ENCODE results near the gene PCDHGB3.
"Not testable (repeated sequence)": the region's sequence is repeated elsewhere in the genome, so short reads cannot be mapped to it uniquely, and the experiment has no call there.

Gene PCDHGB3

GRCh38 chr5:141359790-141360426, 10.1 kb upstream of the PCDHGB3 start, which contains the start of gene PCDHGB2:
Gene PCDHGB2, plus strand, starts transcription at chr5:141359994. Its CDS starts 142 bp downstream, at chr5:141360136.
- DNase-seq = no peak

DNA sequence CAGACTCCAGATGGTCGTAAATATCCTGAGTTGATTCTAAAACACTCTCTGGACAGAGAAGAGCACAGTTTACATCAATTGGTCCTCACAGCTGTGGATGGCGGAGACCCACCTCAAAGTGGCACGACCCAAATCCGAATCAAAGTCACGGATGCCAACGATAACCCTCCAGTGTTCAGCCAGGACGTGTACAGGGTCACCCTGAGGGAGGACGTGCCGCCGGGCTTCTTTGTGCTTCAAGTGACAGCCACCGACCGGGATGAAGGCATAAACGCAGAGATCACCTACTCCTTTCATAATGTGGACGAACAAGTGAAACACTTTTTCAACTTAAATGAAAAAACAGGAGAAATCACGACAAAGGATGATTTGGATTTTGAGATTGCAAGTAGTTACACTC, 9.4 kb upstream of the PCDHGB3 start:
- no peak for DNase-seq

- no peak for DNase-seq
Observed at GRCh38 chr5:141362719-141363118, 7.3 kb upstream of the PCDHGB3 start.

GRCh38 chr5:141363952-141364660, 5.9 kb upstream of the PCDHGB3 start, which contains the start of gene PCDHGA5:
Gene PCDHGA5, plus strand, starts transcription at chr5:141364162. Its CDS starts 169 bp downstream, at chr5:141364331.
- DNase-seq = no peak

- DNase-seq = no peak
Observed at GRCh38 chr5:141366016-141366896, 3.8 kb upstream of the PCDHGB3 start.

- no peak for DNase-seq
Observed at GRCh38 chr5:141371572-141372475, 1.8 kb downstream of the PCDHGB3 start.

- DNase-seq = no peak
Observed at GRCh38 chr5:141373673-141374317, 3.8 kb downstream of the PCDHGB3 start, which contains the start of gene PCDHGA6. Gene PCDHGA6, plus strand, starts transcription at chr5:141373891. Its CDS starts 193 bp downstream, at chr5:141374084.

GRCh38 chr5:141374627-141375026, 4.6 kb downstream of the PCDHGB3 start:
- no peak for DNase-seq

DNA sequence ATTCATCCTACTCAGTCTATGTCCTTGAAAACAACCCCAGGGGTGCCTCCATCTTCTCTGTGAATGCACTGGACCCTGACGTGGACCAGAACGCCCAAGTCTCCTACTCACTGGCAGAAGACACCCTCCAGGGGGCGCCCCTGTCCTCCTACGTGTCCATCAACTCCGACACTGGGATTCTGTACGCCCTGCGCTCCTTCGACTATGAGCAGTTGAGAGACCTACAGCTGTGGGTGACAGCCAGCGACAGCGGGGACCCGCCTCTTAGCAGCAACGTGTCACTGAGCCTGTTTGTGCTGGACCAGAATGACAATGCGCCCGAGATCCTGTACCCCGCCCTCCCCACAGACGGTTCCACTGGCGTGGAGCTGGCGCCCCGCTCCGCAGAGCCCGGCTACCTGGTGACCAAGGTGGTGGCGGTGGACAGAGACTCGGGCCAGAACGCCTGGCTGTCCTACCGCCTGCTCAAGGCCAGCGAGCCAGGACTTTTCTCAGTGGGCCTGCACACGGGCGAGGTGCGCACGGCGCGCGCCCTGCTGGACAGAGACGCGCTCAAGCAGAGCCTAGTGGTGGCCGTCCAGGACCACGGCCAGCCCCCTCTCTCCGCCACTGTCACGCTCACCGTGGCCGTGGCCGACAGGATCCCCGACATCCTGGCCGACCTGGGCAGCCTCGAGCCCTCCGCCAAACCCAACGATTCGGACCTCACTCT, 5.6 kb downstream of the PCDHGB3 start:
- DNase-seq = not testable (repeated sequence)

- DNase-seq = no peak
Observed at GRCh38 chr5:141382469-141383294, 12.6 kb downstream of the PCDHGB3 start, which contains the start of gene PCDHGA7. Gene PCDHGA7, plus strand, starts transcription at chr5:141382742. Its CDS starts 158 bp downstream, at chr5:141382900.

- DNase-seq = no peak
Observed at GRCh38 chr5:141383345-141383744, 13.3 kb downstream of the PCDHGB3 start.

- no peak for DNase-seq
Observed at GRCh38 chr5:141384471-141385267, 14.6 kb downstream of the PCDHGB3 start.

DNA sequence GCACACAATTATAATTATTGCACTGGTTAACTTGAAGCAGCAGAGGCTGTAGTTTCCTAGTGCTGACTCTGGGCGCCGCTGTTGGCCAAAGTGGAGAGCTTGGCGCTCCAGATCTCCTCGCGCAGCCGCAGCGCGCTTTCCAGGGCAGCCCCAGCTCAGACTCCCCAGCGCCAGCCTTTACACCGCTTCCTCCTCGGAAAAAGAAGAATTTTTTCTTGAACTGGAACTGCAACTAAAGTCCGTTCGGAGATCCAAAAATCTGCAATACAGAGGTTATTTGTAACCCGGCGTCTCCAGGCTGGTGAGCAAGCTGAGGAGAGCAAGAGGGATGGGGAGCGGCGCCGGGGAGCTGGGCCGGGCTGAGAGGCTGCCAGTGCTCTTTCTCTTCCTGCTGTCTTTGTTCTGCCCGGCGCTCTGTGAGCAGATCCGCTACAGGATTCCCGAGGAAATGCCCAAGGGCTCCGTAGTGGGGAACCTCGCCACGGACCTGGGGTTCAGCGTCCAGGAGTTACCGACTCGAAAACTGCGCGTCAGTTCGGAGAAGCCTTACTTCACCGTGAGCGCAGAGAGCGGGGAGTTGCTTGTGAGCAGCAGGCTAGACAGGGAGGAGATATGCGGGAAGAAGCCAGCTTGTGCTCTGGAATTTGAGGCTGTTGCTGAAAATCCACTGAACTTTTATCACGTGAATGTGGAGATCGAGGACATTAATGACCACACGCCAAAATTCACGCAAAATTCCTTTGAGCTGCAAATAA, 17.7 kb downstream of the PCDHGB3 start, which contains the start of gene PCDHGB4:
Gene PCDHGB4, plus strand, starts transcription at position 142 of the 755 bp plus-strand sequence. Its CDS starts 187 bp downstream, at position 329.
- not testable (repeated sequence) for DNase-seq

- DNase-seq = no peak
Observed at GRCh38 chr5:141388661-141389060, 18.6 kb downstream of the PCDHGB3 start.

- DNase-seq = no peak
Observed at GRCh38 chr5:141389153-141390042, 19.4 kb downstream of the PCDHGB3 start.

DNA sequence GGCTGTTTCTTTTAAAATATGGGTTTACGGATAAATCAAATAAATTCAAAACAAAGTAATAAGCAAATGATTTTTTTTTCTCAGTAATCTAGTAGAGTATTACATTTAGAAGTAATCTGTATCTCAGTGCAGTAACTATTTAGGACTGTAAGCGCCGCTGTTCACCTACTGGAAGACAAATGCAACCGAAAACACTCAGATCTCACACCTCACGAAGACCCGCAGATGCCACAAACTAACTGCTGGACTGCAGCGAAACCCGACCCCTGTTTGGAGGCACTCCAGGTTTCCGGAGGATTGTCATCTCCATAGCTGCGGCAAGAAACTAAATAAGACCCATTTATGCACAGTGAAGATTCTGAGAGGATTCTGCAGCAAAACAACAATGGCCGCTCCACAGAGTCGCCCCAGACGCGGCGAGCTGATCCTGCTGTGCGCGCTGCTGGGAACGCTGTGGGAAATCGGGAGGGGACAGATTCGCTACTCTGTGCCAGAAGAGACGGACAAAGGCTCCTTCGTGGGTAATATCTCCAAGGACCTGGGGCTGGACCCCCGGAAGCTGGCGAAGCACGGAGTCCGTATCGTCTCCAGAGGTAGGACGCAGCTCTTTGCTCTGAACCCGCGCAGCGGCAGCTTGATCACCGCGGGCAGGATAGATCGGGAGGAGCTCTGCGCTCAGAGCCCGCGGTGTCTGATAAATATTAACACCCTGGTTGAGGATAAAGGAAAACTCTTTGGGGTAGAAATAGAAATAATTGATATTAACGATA, 22.6 kb downstream of the PCDHGB3 start, which contains the start of gene PCDHGA8:
Gene PCDHGA8, plus strand, starts transcription at position 205 of the 770 bp plus-strand sequence. Its CDS starts 181 bp downstream, at position 386.
- DNase-seq = no peak

All from NCI-H146 (cell line).